ENCODE measurements around the gene NACC2. TPM values are rescaled to one million over a fixed set of nuclear protein-coding genes. Genes with fewer than 3 reads are reported as not detected.

NACC2 gene
- total and polyA plus RNA-seq, 9 of the 15 experiments (the other 6 are each of a cell fraction or from before 2014, with no cell fraction given), result 0.70 to 25.1 (median 5.6) TPM

- TF ChIP-seq MAX (CRISPR knock-in tag; IDR thresholded peaks at IDR 0.05), result peak; percentile 52; the same call in 1 of the 2 replicates
- TF ChIP-seq CXXC5 (CRISPR knock-in tag; IDR thresholded peaks at IDR 0.05), result peak; percentile 76
- TF ChIP-seq POLR2B (IDR thresholded peaks at IDR 0.05; ENCODE audit: low read depth, partially characterized antibody), result no peak
- peak in 1 of 2 experiments; percentile 75; a peak in 1 of 3 replicates for TF ChIP-seq CBX3 (IDR thresholded peaks at IDR 0.05; ENCODE audit: borderline replicate concordance in 1 of 2, low read length in 2 of 2)
- no peak for TF ChIP-seq GABPB1 (CRISPR knock-in tag; IDR thresholded peaks at IDR 0.05)
- TF ChIP-seq L3MBTL2 (IDR thresholded peaks at IDR 0.05), result peak; percentile 96
- TF ChIP-seq VEZF1 (CRISPR knock-in tag; IDR thresholded peaks at IDR 0.05), result 0 out of 2 replicates have a peak, but pooled peaks have one; percentile 19
- TF ChIP-seq TEAD4 (IDR thresholded peaks at IDR 0.05; ENCODE audit: low read length), result peak; percentile 40; the same call in 1 of the 2 replicates
- no peak for TF ChIP-seq TEAD4 (CRISPR knock-in tag; IDR thresholded peaks at IDR 0.05; ENCODE audit: borderline replicate concordance)
- peak; percentile 18; the same call in 1 of the 2 replicates for TF ChIP-seq HES1 (IDR thresholded peaks at IDR 0.05; ENCODE audit: low read depth)
- 0 out of 4 replicates have a peak, but pooled peaks of 1 of the 2 experiments have one; percentile 13 for TF ChIP-seq MAZ (CRISPR knock-in tag; conservative IDR thresholded peaks at IDR 0.05 in 1 of 2, IDR thresholded peaks at IDR 0.05 in 1 of 2)
Observed at GRCh38 chr9:135983208-135984071, 111.6 kb downstream of the NACC2 start (continued).

All from K562 (cell line).